Measurements from ENCODE around the gene EVI2B.

GRCh38 chr17:31289790-31290189 is 24.1 kb downstream of the EVI2B start:
- no peak for TF ChIP-seq CTCF (IDR thresholded peaks at IDR 0.05; ENCODE audit: low read depth, low read length, missing input control)
- TF ChIP-seq TAF1 (conservative IDR thresholded peaks at IDR 0.05) = no peak
- no peak for TF ChIP-seq GABPA (IDR thresholded peaks at IDR 0.05 in 1 of 2, conservative IDR thresholded peaks at IDR 0.05 in 1 of 2)
- TF ChIP-seq FOXA1 (IDR thresholded peaks at IDR 0.05) = no peak
- no peak for TF ChIP-seq REST (IDR thresholded peaks at IDR 0.05)
- no peak for TF ChIP-seq JUND (IDR thresholded peaks at IDR 0.05)
- TF ChIP-seq ZBTB33 (IDR thresholded peaks at IDR 0.05) = no peak

All from liver (tissue), 3 donors.